KMS-11 (cell line): Measurements from ENCODE around the gene RGS2.

Experiments
- H2AFZ ChIP-seq: fragments of 200-600 bp; sonication (generic); 2 replicates; pipeline ENCODE4 v1.6.1; 2016; ENCODE audit warnings: antibody characterized with exemption, mixed run types, low read depth
- H3K27ac ChIP-seq: fragments of 200-600 bp; sonication (generic); 2 replicates; pipeline ENCODE4 v1.6.1; 2016; ENCODE audit warnings: mild to moderate bottlenecking, mixed run types
- H3K27me3 ChIP-seq: fragments of 200-600 bp; sonication (generic); 2 replicates; pipeline ENCODE4 v1.6.1; 2017; ENCODE audit warnings: mild to moderate bottlenecking, low read depth, mixed run types, moderate library complexity; ENCODE audit not compliant: insufficient read depth
- H3K36me3 ChIP-seq: fragments of 200-600 bp; sonication (generic); 2 replicates; pipeline ENCODE4 v1.6.1; 2017; ENCODE audit warnings: mild to moderate bottlenecking, mixed run types; ENCODE audit not compliant: insufficient read depth
- H3K4me1 ChIP-seq: fragments of 200-600 bp; sonication (generic); 2 replicates; pipeline ENCODE4 v1.6.1; 2016; ENCODE audit warnings: mild to moderate bottlenecking, low read depth, mixed run types; ENCODE audit not compliant: poor library complexity, severe bottlenecking
- H3K4me2 ChIP-seq: fragments of 200-600 bp; sonication (generic); 2 replicates; pipeline ENCODE4 v1.7.0; 2016; ENCODE audit warnings: mild to moderate bottlenecking, mixed run types
- H3K4me3 ChIP-seq: fragments of 200-600 bp; sonication (generic); IDR thresholded peaks from 2 replicates; pipeline ENCODE4 v1.6.1; 2017; ENCODE audit warnings: low read depth, low read length, mixed read lengths; ENCODE audit not compliant: insufficient read depth
- H3K79me2 ChIP-seq: fragments of 200-600 bp; sonication (generic); 2 replicates; pipeline ENCODE4 v1.6.1; 2016; ENCODE audit warnings: low read depth, mixed run types; ENCODE audit not compliant: insufficient read depth
- H3K9ac ChIP-seq: fragments of 200-600 bp; sonication (generic); 2 replicates; pipeline ENCODE4 v1.6.1; 2016; ENCODE audit warnings: mild to moderate bottlenecking, mixed run types
- H4K20me1 ChIP-seq: fragments of 200-600 bp; sonication (generic); 2 replicates; pipeline ENCODE4 v1.6.1; 2016; ENCODE audit warnings: mild to moderate bottlenecking, mixed run types; ENCODE audit not compliant: insufficient read depth
- CTCF ChIP-seq: fragments of 200-600 bp; sonication (generic); conservative IDR thresholded peaks from 2 replicates; pipeline ENCODE4 v1.6.1; 2017; ENCODE audit warnings: low read depth, mild to moderate bottlenecking, antibody characterized with exemption, low read length, moderate library complexity, mixed read lengths

RGS2 gene

GRCh38 chr1:192839162-192840066 is 30.6 kb downstream of the RGS2 start:
- H3K4me1 ChIP-seq, result peaks cover 9% of the 10 kb centered on the region
- no peaks in the 10 kb centered on the region for H3K27me3 ChIP-seq
- no peak for TF ChIP-seq CTCF

GRCh38 chr1:192844360-192844759 is 35.5 kb downstream of the RGS2 start:
- Histone ChIP-seq H3K4me2 (no peak overlapping the region), H3K36me3 (no peaks in the 10 kb centered on the region), H3K27ac (no peak overlapping the region), H3K27me3 (no peaks in the 10 kb centered on the region), H2AFZ (no peak overlapping the region), H4K20me1 (no peaks in the 10 kb centered on the region), H3K4me3 (no peak overlapping the region), H3K9ac (no peak overlapping the region), H3K79me2 (no peaks in the 10 kb centered on the region), H3K4me1 (peaks cover under 1% of the 10 kb centered on the region)
- no peak for TF ChIP-seq CTCF

More at GRCh38 chr1:192839162-192840066, 30.6 kb downstream of the RGS2 start:
- H3K36me3 ChIP-seq, result no peaks in the 10 kb centered on the region
- no peak overlapping the region for H2AFZ ChIP-seq
- H3K9ac ChIP-seq, result no peak overlapping the region
- no peaks in the 10 kb centered on the region for H4K20me1 ChIP-seq
- H3K4me2 ChIP-seq, result no peak overlapping the region
- H3K4me3 ChIP-seq, result no peak overlapping the region
- H3K27ac ChIP-seq, result no peak overlapping the region
- H3K79me2 ChIP-seq, result no peaks in the 10 kb centered on the region

GRCh38 chr1:192846950-192847349 is 38.1 kb downstream of the RGS2 start:
- Histone ChIP-seq H3K27me3 (no peaks in the 10 kb centered on the region), H2AFZ (no peak overlapping the region), H4K20me1 (no peaks in the 10 kb centered on the region), H3K4me3 (no peak overlapping the region), H3K36me3 (no peaks in the 10 kb centered on the region), H3K27ac (no peak overlapping the region), H3K4me1 (no peaks in the 10 kb centered on the region), H3K79me2 (no peaks in the 10 kb centered on the region), H3K9ac (no peak overlapping the region), H3K4me2 (no peak overlapping the region)
- no peak for TF ChIP-seq CTCF

- H3K79me2 ChIP-seq, result no peaks in the 10 kb centered on the region
- H4K20me1 ChIP-seq, result no peaks in the 10 kb centered on the region
- no peaks in the 10 kb centered on the region for H3K27me3 ChIP-seq
- no peaks in the 10 kb centered on the region for H3K4me1 ChIP-seq
- H3K4me3 ChIP-seq, result no peak overlapping the region
- H3K9ac ChIP-seq, result no peak overlapping the region
- H3K36me3 ChIP-seq, result no peaks in the 10 kb centered on the region
- no peak for TF ChIP-seq CTCF
- H2AFZ ChIP-seq, result no peak overlapping the region
- no peak overlapping the region for H3K27ac ChIP-seq
- no peak overlapping the region for H3K4me2 ChIP-seq
These were observed 40.2 kb downstream of the RGS2 start for GRCh38 chr1:192849011-192849410.
